ENCODE measurements around the gene TMLHE. TPM values are rescaled to one million over a fixed set of nuclear protein-coding genes. Genes with fewer than 3 reads are reported as not detected.

The TMLHE gene
- total and polyA plus RNA-seq, 2 of the 13 experiments (the other 11 are each of a cell fraction or from before 2014, with no cell fraction given) = 12.5 to 14.2 TPM

DNA sequence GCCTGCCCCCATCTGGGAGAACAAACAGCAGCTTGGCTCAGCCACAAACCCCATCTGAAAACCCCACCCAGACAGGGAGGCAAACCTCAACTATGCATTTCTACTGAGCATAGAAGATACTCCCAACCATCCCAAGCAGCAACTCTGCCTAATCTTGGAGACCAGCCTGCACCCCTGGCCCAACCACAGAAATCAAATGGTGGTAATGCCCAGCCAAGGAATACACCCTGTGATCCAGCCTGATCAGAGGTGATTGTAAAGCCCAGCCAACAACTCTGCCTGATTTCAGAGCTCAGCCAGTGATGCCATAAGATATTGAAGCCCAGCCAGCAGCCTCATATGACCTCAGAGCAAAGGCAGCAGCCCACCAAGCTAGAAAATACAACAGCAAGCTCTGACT lies 19.8 kb downstream of the TMLHE start:
- no peak overlapping the region for H2AFZ ChIP-seq (ENCODE audit: low read length)
- BruUV-seq (replicated peaks) = no TSS peak
- FAIRE-seq (no peak), ATAC-seq (no peak), DNase-seq (ENCODE audit: low spot score) (no peak)
- H3K36me3 ChIP-seq (replicated peaks in 1 of 2; ENCODE audit: control insufficient read depth in 1 of 2, insufficient read depth in 2 of 2, low read length in 2 of 2) = no peaks in the 10 kb centered on the region
- ChIA-PET POLR2A (no interaction called here), CTCF (ENCODE audit: low intra/inter-chr PET ratio, low total read pairs) (no interaction called here)
- H3K9ac ChIP-seq (ENCODE audit: insufficient read depth, low read depth, low read length) = no peak overlapping the region
- H3K79me2 ChIP-seq (ENCODE audit: insufficient read depth, low read length) = no peaks in the 10 kb centered on the region
- intact Hi-C loops (cut with micrococcal nuclease; ENCODE audit: unreplicated experiment) (no loop called here), in situ Hi-C loops (cut with HindIII; ENCODE audit: extremely low pct_ligation_motif_present, low pct_unique_long_range_greater_than_20kb) (no loop called here)
- H3K27ac ChIP-seq (ENCODE audit: extremely low read length, insufficient read depth, low read length) = no peak overlapping the region
- no peaks in the 10 kb centered on the region for H4K20me1 ChIP-seq (ENCODE audit: insufficient read depth, low read length)
- H3K4me3 ChIP-seq (replicated peaks in 1 of 3; ENCODE audit: insufficient read depth in 1 of 3, low read depth in 2 of 3, low read length in 3 of 3) = no peak overlapping the region
- H3K27me3 ChIP-seq (ENCODE audit: control insufficient read depth in 1 of 2, insufficient read depth in 2 of 2, low read length in 2 of 2) = no peaks in the 10 kb centered on the region
- TF ChIP-seq ZKSCAN1 (IDR thresholded peaks at IDR 0.05; ENCODE audit: low read length) = no peak
- no peak for TF ChIP-seq TBX2 (CRISPR knock-in tag; IDR thresholded peaks at IDR 0.05; ENCODE audit: borderline replicate concordance)
- TF ChIP-seq ZNF879 (CRISPR knock-in tag; IDR thresholded peaks at IDR 0.05) = no peak
- H3K9me3 ChIP-seq (ENCODE audit: low read length) = 0 out of 2 replicates have a peak, but pooled peaks cover 4% of the 10 kb centered on the region
- no peak overlapping the region for H3K4me2 ChIP-seq (ENCODE audit: low read depth, low read length)
- H3K4me1 ChIP-seq (ENCODE audit: insufficient read depth, low read length) = no peaks in the 10 kb centered on the region

DNA sequence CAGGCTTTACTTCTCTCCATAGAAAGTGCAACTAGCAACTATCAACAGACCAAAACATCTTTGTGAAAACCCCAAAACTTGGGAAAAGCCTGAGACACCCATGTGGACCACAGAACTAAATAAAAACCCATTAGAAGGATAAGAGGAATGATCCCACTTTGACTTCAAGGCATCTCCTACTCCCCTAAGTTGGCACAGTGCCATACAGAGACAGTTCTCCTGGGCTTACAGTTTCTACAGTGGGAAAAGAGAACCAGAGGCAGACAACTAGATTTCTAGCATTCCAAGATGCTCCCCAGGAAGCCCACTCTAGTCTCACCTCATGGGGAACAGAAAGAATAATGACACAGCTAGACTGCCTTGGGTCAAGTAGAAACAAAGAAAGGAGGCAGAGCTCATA lies 20.4 kb downstream of the TMLHE start:
- intact Hi-C loops (cut with micrococcal nuclease; ENCODE audit: unreplicated experiment) = no loop called here
- H2AFZ ChIP-seq (ENCODE audit: low read length) = no peak overlapping the region
- no peak overlapping the region for H3K9ac ChIP-seq (ENCODE audit: insufficient read depth, low read depth, low read length)
- ChIA-PET POLR2A (no interaction called here), CTCF (ENCODE audit: low intra/inter-chr PET ratio, low total read pairs) (no interaction called here)
- no TSS peak for BruUV-seq (replicated peaks)
- FAIRE-seq (no peak), DNase-seq (ENCODE audit: low spot score) (no peak), ATAC-seq (no peak)
- H3K9me3 ChIP-seq (ENCODE audit: low read length) = 0 out of 2 replicates have a peak, but pooled peaks cover 4% of the 10 kb centered on the region
- TF ChIP-seq NCOA2 (CRISPR knock-in tag; IDR thresholded peaks at IDR 0.05) (no peak), PAF1 (CRISPR knock-in tag; IDR thresholded peaks at IDR 0.05) (no peak), SP2 (CRISPR knock-in tag; IDR thresholded peaks at IDR 0.05) (no peak), FOXA1 (IDR thresholded peaks at IDR 0.05) (no peak), FOXA1 (CRISPR knock-in tag; IDR thresholded peaks at IDR 0.05) (no peak), ZKSCAN8 (CRISPR knock-in tag; IDR thresholded peaks at IDR 0.05; ENCODE audit: borderline replicate concordance) (no peak), SMAD9 (CRISPR knock-in tag; IDR thresholded peaks at IDR 0.05) (no peak), ZNF605 (CRISPR knock-in tag; IDR thresholded peaks at IDR 0.05) (no peak), NFRKB (IDR thresholded peaks at IDR 0.05) (no peak), ZFYVE20 (CRISPR knock-in tag; IDR thresholded peaks at IDR 0.05; ENCODE audit: borderline replicate concordance, low read depth) (no peak)
- TF ChIP-seq, protein P1, sequence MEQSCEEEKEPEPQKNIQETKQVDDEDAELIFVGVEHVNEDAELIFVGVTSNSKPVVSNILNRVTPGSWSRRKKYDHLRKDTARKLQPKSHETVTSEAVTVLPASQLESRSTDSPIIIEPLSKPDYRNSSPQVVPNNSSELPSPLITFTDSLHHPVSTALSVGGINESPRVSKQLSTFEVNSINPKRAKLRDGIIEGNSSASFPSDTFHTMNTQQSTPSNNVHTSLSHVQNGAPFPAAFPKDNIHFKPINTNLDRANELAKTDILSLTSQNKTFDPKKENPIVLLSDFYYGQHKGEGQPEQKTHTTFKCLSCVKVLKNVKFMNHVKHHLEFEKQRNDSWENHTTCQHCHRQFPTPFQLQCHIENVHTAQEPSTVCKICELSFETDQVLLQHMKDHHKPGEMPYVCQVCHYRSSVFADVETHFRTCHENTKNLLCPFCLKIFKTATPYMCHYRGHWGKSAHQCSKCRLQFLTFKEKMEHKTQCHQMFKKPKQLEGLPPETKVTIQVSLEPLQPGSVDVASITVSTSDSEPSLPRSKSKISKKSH (CRISPR knock-in tag; IDR thresholded peaks at IDR 0.05; ENCODE audit: borderline replicate concordance) = no peak
- TF ChIP-seq, protein P2, sequence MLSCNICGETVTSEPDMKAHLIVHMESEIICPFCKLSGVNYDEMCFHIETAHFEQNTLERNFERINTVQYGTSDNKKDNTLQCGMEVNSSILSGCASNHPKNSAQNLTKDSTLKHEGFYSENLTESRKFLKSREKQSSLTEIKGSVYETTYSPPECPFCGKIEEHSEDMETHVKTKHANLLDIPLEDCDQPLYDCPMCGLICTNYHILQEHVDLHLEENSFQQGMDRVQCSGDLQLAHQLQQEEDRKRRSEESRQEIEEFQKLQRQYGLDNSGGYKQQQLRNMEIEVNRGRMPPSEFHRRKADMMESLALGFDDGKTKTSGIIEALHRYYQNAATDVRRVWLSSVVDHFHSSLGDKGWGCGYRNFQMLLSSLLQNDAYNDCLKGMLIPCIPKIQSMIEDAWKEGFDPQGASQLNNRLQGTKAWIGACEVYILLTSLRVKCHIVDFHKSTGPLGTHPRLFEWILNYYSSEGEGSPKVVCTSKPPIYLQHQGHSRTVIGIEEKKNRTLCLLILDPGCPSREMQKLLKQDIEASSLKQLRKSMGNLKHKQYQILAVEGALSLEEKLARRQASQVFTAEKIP (CRISPR knock-in tag; IDR thresholded peaks at IDR 0.05; ENCODE audit: borderline replicate concordance) = no peak
- no peaks in the 10 kb centered on the region for H3K79me2 ChIP-seq (ENCODE audit: insufficient read depth, low read length)
- no peak overlapping the region for H3K27ac ChIP-seq (ENCODE audit: extremely low read length, insufficient read depth, low read length)
- no peaks in the 10 kb centered on the region for H3K4me1 ChIP-seq (ENCODE audit: insufficient read depth, low read length)
- no peak overlapping the region for H3K4me3 ChIP-seq (replicated peaks in 1 of 3; ENCODE audit: insufficient read depth in 1 of 3, low read depth in 2 of 3, low read length in 3 of 3)
- no peaks in the 10 kb centered on the region for H4K20me1 ChIP-seq (ENCODE audit: insufficient read depth, low read length)
- no peaks in the 10 kb centered on the region for H3K27me3 ChIP-seq (ENCODE audit: control insufficient read depth in 1 of 2, insufficient read depth in 2 of 2, low read length in 2 of 2)
- no peak overlapping the region for H3K4me2 ChIP-seq (ENCODE audit: low read depth, low read length)
- in situ Hi-C loops (cut with HindIII; ENCODE audit: extremely low pct_ligation_motif_present, low pct_unique_long_range_greater_than_20kb) = no loop called here
- H3K36me3 ChIP-seq (replicated peaks in 1 of 2; ENCODE audit: control insufficient read depth in 1 of 2, insufficient read depth in 2 of 2, low read length in 2 of 2) = no peaks in the 10 kb centered on the region
